Heart right ventricle (tissue), 16 donors: ENCODE results near the gene COL8A1. TPM values are rescaled to one million over a fixed set of nuclear protein-coding genes. Genes with fewer than 3 reads are reported as not detected.
A peak's percentile ranks its signal among the peaks of the same experiment; 100 is the strongest.
"Not testable (repeated sequence)": the region's sequence is repeated elsewhere in the genome, so short reads cannot be mapped to it uniquely, and the experiment has no call there.

Source experiments
- ATAC-seq, 8 donors: fragments of 200-7000 bp; cut with Tn5 transposase; one replicate each; pipeline ENCODE4 v1.9.1; 2020; ENCODE audit warnings: mild to moderate bottlenecking in 8 of 8, moderate library complexity in 8 of 8, moderate number of reproducible peaks in 1 of 8
- DNase-seq, 2 donors: peaks; one replicate each; pipeline ENCODE4 v3.0.0-alpha.2; 2020
- H3K27ac ChIP-seq, 10 donors: fragments of 200-600 bp; sonication (generic) in 2 of 10; one replicate each; pipeline versions ENCODE4 v1.5.0 to v1.8.0; 2020 to 2022; ENCODE audit warnings: mild to moderate bottlenecking in 3 of 10
- H3K27me3 ChIP-seq, 7 donors: fragments of 200-600 bp; one replicate each; pipeline ENCODE4 v1.8.0; 2021 to 2022; ENCODE audit warnings: mild to moderate bottlenecking in 2 of 7
- H3K36me3 ChIP-seq, 9 donors: fragments of 200-600 bp; sonication (generic) in 1 of 9; one replicate each; pipeline versions ENCODE4 v1.5.0 to v1.8.0; 2020 to 2022; ENCODE audit warnings: mild to moderate bottlenecking in 2 of 9
- H3K4me1 ChIP-seq, 9 donors: fragments of 200-600 bp; sonication (generic) in 1 of 9; one replicate each; pipeline versions ENCODE4 v1.5.0 to v1.8.0; 2020 to 2022; ENCODE audit warnings: mild to moderate bottlenecking in 4 of 9
- H3K4me3 ChIP-seq, 10 donors: fragments of 200-600 bp; sonication (generic) in 2 of 10; one replicate each; pipeline versions ENCODE4 v1.5.0 to v1.8.0; 2020 to 2022; ENCODE audit warnings: mild to moderate bottlenecking in 7 of 10, moderate library complexity in 2 of 10
- H3K9me3 ChIP-seq, 11 donors: fragments of 200-600 bp in 10 of 11; sonication (generic) in 2 of 11; one replicate each; pipeline versions ENCODE4 v1.5.0 to v1.8.0; 2013 to 2022; ENCODE audit warnings: mild to moderate bottlenecking in 2 of 11, control low read depth in 1 of 11, moderate library complexity in 1 of 11
- WGBS, 2 donors: extraction: QIAGEN DNeasy Blood & Tissue Kit; methylation state at CpG; one replicate each; pipeline ENCODE4 v1.1.7; 2013; ENCODE audit warnings: inconsistent platforms in 1 of 2; 5-methylcytosine and 5-hydroxymethylcytosine counted together
- intact Hi-C, 10 donors: fragments of 100-400 bp; cut with DNase I; formaldehyde crosslinking; loops; one replicate each; pipeline versions ENCODE4 v1.11.1 to v1.14.2; 2022
- long read RNA-seq, 3 donors: library from polyadenylated mRNA; unstranded; transcript quantifications; one replicate each; pipeline ENCODE4 v2.0.0, GENCODE V29; 2020 to 2021
- polyA plus RNA-seq, 2 donors: library from polyadenylated mRNA; stranded (reverse); fragments of 200-250 nt; gene quantifications; one replicate each; pipeline ENCODE4 v1.2.3, GENCODE V29; 2013
- total RNA-seq, 10 donors: library from RNA; stranded (reverse); fragmentation: NEBNext Ultra II Directional in 3 of 10; extraction: Animal tissue kit (Norgen Biotek cat#: 25700) in 3 of 10; gene quantifications; one replicate each; pipeline versions ENCODE4 v1.2.1 to v1.2.4, GENCODE V29; 2021 to 2023
- TF ChIP-seq, protein P1 (sequence below), 9 donors: fragments of 200-600 bp; sonication (generic) in 2 of 9; IDR thresholded peaks; one replicate each; pipeline versions ENCODE4 v1.5.0 to v1.8.0; 2021 to 2022; ENCODE audit warnings: antibody characterized with exemption in 9 of 9, mild to moderate bottlenecking in 5 of 9, moderate library complexity in 1 of 9
- donor health status: Arrhythmogenic right ventricular cardiomyopathy.
- donor health status: ischemic (EF 13 %, LVEDD 7.1; RV severe dilation, severe dysfunction).
- donor health status: healthy with polysubstance abuse.
- donor health status: DM: no; HTN: yes; CAD: no.
- donor health status: DM: no; HTN: no; CAD: no.
- donor health status: ischemic (EF 25% LVEDD 6.9; RV normal size, moderate dysfunction).
- donor health status: ischemic (EF 25% LVEDD 5.7; RV mildly dilated, moderate dysfunction).
- donor health status: healthy.
- donor health status: DM: yes; HTN: yes; CAD: no.
- donor health status: Ischemic cardiomyopathy.
- donor health status: ischemic (EF 35%, LVEDD 5.7; RV mildly dilated, moderate dysfunction).
- donor health status: nonischemic (EF 11% LVEDD 7.7; RV severe dilation, severe dysfunction).
- donor health status: DM: yes; HTN: yes; CAD: no.
- donor health status: PGD.
- donor health status: ischemic (EF 29% LVEDD 5.4; RV normal size, mild dysfunction).
- donor health status: nonischemic (EF 23%, LVEDD 6.1; RV moderate dilation, normal function).

The COL8A1 gene
- 10 to 100 TPM in 9 of 10 donors, 1 to 10 TPM in 1; 7.5 to 32.2 (median 15.1) TPM for total RNA-seq
- polyA plus RNA-seq, result 1 to 10 TPM; 7.9 to 8.3 TPM
- long read RNA-seq, donor 1, full-length matches to known transcripts, result 19 of 27 reads
- long read RNA-seq, donor 1, partial matches to known transcripts, result 1 of 27 reads
- long read RNA-seq, donor 1, other reads (novel, unspliced or antisense), result 7 of 27 reads
- long read RNA-seq, donor 2, full-length matches to known transcripts, result 36 of 53 reads
- long read RNA-seq, donor 2, partial matches to known transcripts, result 1 of 53 reads
- long read RNA-seq, donor 2, other reads (novel, unspliced or antisense), result 16 of 53 reads
- long read RNA-seq, donor 3, full-length matches to known transcripts, result 23 of 51 reads
- long read RNA-seq, donor 3, partial matches to known transcripts, result 1 of 51 reads
- long read RNA-seq, donor 3, other reads (novel, unspliced or antisense), result 27 of 51 reads

DNA sequence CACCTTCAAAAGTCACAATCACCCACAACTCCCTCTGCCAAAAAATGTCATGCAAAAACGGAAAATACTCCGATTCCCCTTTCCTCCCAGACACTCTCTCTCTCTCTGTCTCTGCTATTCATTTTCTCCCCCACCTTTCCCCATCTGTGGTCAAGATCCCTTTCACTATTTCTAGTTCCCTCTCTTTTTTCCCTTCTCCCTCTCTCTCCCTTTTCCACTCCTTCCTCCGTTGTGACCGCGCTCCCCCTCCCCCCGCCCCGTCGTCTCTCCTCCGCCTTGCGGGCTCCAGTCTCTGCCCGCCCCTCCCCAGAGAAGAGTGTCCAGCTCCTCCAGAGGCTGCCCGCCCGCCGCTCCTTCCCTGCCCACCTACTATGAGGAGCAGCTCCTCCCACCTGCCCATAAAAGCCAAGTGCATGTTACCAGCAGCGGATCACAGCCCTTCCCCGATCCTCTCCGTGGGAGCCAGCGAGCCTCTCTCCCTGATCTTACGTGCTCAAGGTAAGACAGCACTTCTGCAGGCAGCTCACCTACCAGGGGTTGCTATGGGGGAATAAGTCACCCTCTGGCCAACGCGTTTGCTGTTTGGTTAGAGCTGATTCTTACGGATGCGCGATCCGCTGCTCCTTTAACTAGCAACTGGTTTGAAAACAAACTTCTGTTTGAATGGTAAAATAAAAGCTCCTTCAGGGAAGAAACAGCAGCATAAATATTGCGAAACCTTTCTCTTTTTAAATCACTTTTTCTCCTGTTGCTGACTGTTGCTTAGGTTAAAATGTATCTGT, at the start of gene COL8A1:
TSS of gene COL8A1 (plus strand) at position 428 of the 782 bp plus-strand sequence. CDS start 152,089 bp downstream, outside the sequence.
- H3K36me3 ChIP-seq, result no peaks in the 10 kb centered on the region
- intact Hi-C loops, result loop anchor here in 3 of 10 donors (5.0 to 10.0 kb wide), 3 partner anchors 84 to 136 kb away; no protein-coding TSS in a partner anchor
- DNase-seq (peak; percentile 62 to 64), ATAC-seq (peak; percentile 71 to 91 (median 86))
- peaks cover 0 to 30% (median 15%) of the 10 kb centered on the region in 9 donors for H3K4me1 ChIP-seq
- H3K27me3 ChIP-seq, result peaks cover 0 to 60% (median 27%) of the 10 kb centered on the region in 7 donors
- H3K9me3 ChIP-seq, result no peaks in the 10 kb centered on the region
- H3K4me3 ChIP-seq, result peak within 1 kb of the TSS; percentile 37 to 68 (median 58)
- WGBS, 2 donors, result 2 to 4% methylated on average over 26 of the region's 26 CpGs
- peak within 1 kb of the TSS; percentile 59 to 91 (median 84) for H3K27ac ChIP-seq
- TF ChIP-seq, protein P1, sequence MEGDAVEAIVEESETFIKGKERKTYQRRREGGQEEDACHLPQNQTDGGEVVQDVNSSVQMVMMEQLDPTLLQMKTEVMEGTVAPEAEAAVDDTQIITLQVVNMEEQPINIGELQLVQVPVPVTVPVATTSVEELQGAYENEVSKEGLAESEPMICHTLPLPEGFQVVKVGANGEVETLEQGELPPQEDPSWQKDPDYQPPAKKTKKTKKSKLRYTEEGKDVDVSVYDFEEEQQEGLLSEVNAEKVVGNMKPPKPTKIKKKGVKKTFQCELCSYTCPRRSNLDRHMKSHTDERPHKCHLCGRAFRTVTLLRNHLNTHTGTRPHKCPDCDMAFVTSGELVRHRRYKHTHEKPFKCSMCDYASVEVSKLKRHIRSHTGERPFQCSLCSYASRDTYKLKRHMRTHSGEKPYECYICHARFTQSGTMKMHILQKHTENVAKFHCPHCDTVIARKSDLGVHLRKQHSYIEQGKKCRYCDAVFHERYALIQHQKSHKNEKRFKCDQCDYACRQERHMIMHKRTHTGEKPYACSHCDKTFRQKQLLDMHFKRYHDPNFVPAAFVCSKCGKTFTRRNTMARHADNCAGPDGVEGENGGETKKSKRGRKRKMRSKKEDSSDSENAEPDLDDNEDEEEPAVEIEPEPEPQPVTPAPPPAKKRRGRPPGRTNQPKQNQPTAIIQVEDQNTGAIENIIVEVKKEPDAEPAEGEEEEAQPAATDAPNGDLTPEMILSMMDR (IDR thresholded peaks at IDR 0.05), result no peak

DNA sequence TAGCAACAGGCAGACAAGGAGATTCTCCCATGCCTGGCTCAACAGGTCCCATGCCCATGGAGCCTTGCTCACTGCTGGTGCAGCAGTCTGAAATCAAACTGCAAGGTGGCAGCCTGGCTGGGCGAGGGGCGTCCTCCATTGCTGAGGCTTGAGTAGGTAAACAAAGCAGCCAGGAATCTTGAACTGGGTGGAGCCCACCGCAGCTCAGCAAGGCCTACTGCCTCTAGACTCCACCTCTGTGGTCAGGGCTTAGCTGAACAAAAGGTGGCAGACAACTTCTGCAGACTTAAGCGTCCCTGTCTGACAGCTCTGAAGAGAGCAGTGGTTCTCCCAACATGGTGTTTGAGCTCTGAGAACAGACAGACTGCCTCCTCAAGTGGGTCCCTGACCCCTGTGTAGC, 49.2 kb upstream of the COL8A1 start:
- H3K4me1 ChIP-seq, DNase-seq, H3K27ac ChIP-seq, H3K9me3 ChIP-seq, ATAC-seq, intact Hi-C loops, H3K27me3 ChIP-seq, H3K4me3 ChIP-seq, H3K36me3 ChIP-seq: not testable (repeated sequence)
- WGBS, 2 donors, result 42 to 51% methylated on average over 4 of the region's 4 CpGs

DNA sequence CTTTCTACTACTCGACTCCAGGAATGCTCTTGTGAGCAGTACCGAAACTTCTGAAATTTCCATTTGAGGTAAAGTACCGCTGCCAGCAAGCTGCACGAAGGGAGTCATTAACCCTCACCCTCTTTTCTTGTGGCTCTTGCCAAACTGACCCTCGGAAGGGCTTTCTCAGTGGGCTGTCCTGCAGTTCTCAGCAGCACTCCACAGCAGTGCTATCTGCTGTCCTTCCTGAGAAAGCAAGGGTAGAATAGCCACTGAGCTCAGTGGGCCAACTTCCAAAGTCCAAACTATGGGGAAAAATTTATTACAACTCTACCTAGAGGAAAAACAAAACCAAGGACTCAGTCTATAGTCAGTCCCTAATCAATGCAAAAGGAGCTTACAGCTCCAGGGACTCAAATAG, 38.5 kb upstream of the COL8A1 start:
- TF ChIP-seq, protein P1 (IDR thresholded peaks at IDR 0.05), result no peak
- Histone ChIP-seq H3K4me1 (no peaks in the 10 kb centered on the region), H3K9me3 (no peaks in the 10 kb centered on the region), H3K27ac (no peak overlapping the region), H3K4me3 (no peak overlapping the region), H3K27me3 (no peaks in the 10 kb centered on the region), H3K36me3 (no peaks in the 10 kb centered on the region)
- intact Hi-C loops, result no loop called here
- DNase-seq (no peak), ATAC-seq (no peak)
- 77 to 79% methylated on average over 5 of the region's 5 CpGs for WGBS, 2 donors

DNA sequence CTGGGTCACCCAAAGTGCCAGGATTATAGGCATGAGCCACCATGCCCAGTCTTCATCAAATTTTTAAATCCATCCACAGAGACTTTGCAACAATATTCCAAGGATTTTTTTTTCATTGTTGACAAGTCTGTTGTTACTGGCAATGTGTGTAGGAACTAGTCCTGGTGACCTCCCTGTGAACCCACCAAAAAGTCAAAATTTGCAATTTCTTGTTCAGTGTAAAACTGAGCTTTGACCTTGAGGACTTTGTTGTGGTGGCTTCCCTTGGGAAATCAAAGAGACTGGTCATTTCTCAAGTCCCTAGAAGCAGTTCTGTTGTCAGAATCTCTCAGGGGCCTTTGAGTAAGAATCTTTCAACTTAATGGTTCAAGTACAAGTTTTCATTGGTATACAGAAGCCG, 36.9 kb upstream of the COL8A1 start:
- Histone ChIP-seq H3K27ac (no peak overlapping the region), H3K4me3 (no peak overlapping the region), H3K4me1 (no peaks in the 10 kb centered on the region), H3K9me3 (no peaks in the 10 kb centered on the region), H3K36me3 (no peaks in the 10 kb centered on the region), H3K27me3 (no peaks in the 10 kb centered on the region)
- intact Hi-C loops, result no loop called here
- ATAC-seq (no peak), DNase-seq (no peak)
- TF ChIP-seq, protein P1 (IDR thresholded peaks at IDR 0.05), result no peak
- 76 to 86% methylated on average over 1 of the region's 1 CpG for WGBS, 2 donors
